ENCODE measurements around the gene PRSS21. TPM values are rescaled to one million over a fixed set of nuclear protein-coding genes. Genes with fewer than 3 reads are reported as not detected.

The PRSS21 gene
- total RNA-seq, 2 experiments from 2014 or later: 3.0 to 4.0 TPM

GRCh38 chr16:2775765-2776499 lies 41.1 kb upstream of the PRSS21 start:
- ChIA-PET CTCF (interaction anchor here (1.0 to 1.4 kb wide), 2 partner anchors 9 to 93 kb away, joined by 4 to 6 read pairs; no protein-coding TSS in a partner anchor), POLR2A (interaction anchor here (1.1 to 8.1 kb wide), 8 partner anchors 8 to 107 kb away, joined by 3 to 114 read pairs (median 7); partner anchors contain the start of genes FLYWCH2, KCTD5 and SRRM2)
- DNase-seq: no peak
- H3K27me3 Mint-ChIP-seq: no peaks in the 10 kb centered on the region
- H3K36me3 Mint-ChIP-seq (ENCODE audit: low read depth): peaks cover 35% of the 10 kb centered on the region
- no peaks in the 10 kb centered on the region for H3K9me3 Mint-ChIP-seq
- H3K27ac Mint-ChIP-seq: peak overlapping the region; percentile 87
- peak overlapping the region; percentile 88 for H3K4me3 Mint-ChIP-seq
- peaks cover 27% of the 10 kb centered on the region for H3K4me1 Mint-ChIP-seq

GRCh38 chr16:2776500-2777139 lies 40.4 kb upstream of the PRSS21 start:
- Mint-ChIP-seq H3K4me3 (peak overlapping the region; percentile 88), H3K4me1 (peaks cover 27% of the 10 kb centered on the region), H3K27ac (peak overlapping the region; percentile 87), H3K27me3 (no peaks in the 10 kb centered on the region), H3K9me3 (no peaks in the 10 kb centered on the region), H3K36me3 (ENCODE audit: low read depth) (peaks cover 28% of the 10 kb centered on the region)
- CTCF ChIA-PET: interaction anchor here (1.0 to 1.4 kb wide), 2 partner anchors 9 to 92 kb away, joined by 4 to 6 read pairs; no protein-coding TSS in a partner anchor
- POLR2A ChIA-PET: interaction anchor here (1.1 to 8.1 kb wide), 12 partner anchors 9 to 113 kb away, joined by 3 to 114 read pairs (median 6); partner anchors contain the start of genes FLYWCH2, KCTD5 and SRRM2
- DNase-seq: peak; percentile 54

GRCh38 chr16:2777231-2777902 lies 39.7 kb upstream of the PRSS21 start, which contains the start of gene ELOB:
Gene ELOB (minus strand): TSS chr16:2777280. CDS start chr16:2777239, 41 bp downstream.
- ChIA-PET CTCF (interaction anchor here (2.0 kb wide), 1 partner anchor 91 kb away, joined by 14 read pairs; no protein-coding TSS in a partner anchor), POLR2A (interaction anchor here (0.7 to 8.1 kb wide), 14 partner anchors 10 to 257 kb away, joined by 3 to 114 read pairs (median 4); partner anchors contain the start of genes AMDHD2, KCTD5, PKMYT1 and SRRM2)
- Mint-ChIP-seq H3K9me3 (no peaks in the 10 kb centered on the region), H3K4me3 (peak within 1 kb of the TSS; percentile 88), H3K36me3 (ENCODE audit: low read depth) (peaks cover 21% of the 10 kb centered on the region), H3K27ac (peak within 1 kb of the TSS; percentile 96), H3K4me1 (peaks cover 25% of the 10 kb centered on the region), H3K27me3 (no peaks in the 10 kb centered on the region)
- DNase-seq: peak; percentile 92

GRCh38 chr16:2777903-2778629 lies 39.0 kb upstream of the PRSS21 start:
- POLR2A ChIA-PET: interaction anchor here (0.7 to 8.1 kb wide), 18 partner anchors 10 to 1357 kb away, joined by 3 to 114 read pairs (median 4); partner anchors contain the start of genes AMDHD2, KCTD5, PKMYT1 and PRSS27
- Mint-ChIP-seq H3K36me3 (ENCODE audit: low read depth) (peaks cover 15% of the 10 kb centered on the region), H3K4me1 (peaks cover 25% of the 10 kb centered on the region), H3K4me3 (peak overlapping the region; percentile 88), H3K27ac (peak overlapping the region; percentile 96), H3K9me3 (no peaks in the 10 kb centered on the region), H3K27me3 (no peaks in the 10 kb centered on the region)
- peak; percentile 30 for DNase-seq
- CTCF ChIA-PET: interaction anchor here (0.8 to 2.0 kb wide), 3 partner anchors 90 to 139 kb away, joined by 3 to 14 read pairs (median 3); no protein-coding TSS in a partner anchor

GRCh38 chr16:2778630-2778958 lies 38.4 kb upstream of the PRSS21 start:
- ChIA-PET POLR2A (interaction anchor here (1.0 to 8.1 kb wide), 11 partner anchors 11 to 1357 kb away, joined by 3 to 114 read pairs (median 7); partner anchors contain the start of genes AMDHD2, KCTD5, PRSS27 and SRRM2), CTCF (interaction anchor here (0.8 to 2.0 kb wide), 3 partner anchors 90 to 139 kb away, joined by 3 to 14 read pairs (median 3); no protein-coding TSS in a partner anchor)
- Mint-ChIP-seq H3K27ac (peak overlapping the region; percentile 96), H3K4me1 (peaks cover 25% of the 10 kb centered on the region), H3K36me3 (ENCODE audit: low read depth) (peaks cover 13% of the 10 kb centered on the region), H3K4me3 (peak overlapping the region; percentile 88), H3K9me3 (no peaks in the 10 kb centered on the region), H3K27me3 (no peaks in the 10 kb centered on the region)
- DNase-seq: no peak

GRCh38 chr16:2779151-2779920 lies 37.7 kb upstream of the PRSS21 start:
- CTCF ChIA-PET: interaction anchor here (1.3 to 2.0 kb wide), 2 partner anchors 89 to 138 kb away, joined by 3 to 14 read pairs; no protein-coding TSS in a partner anchor
- peak overlapping the region; percentile 96 for H3K27ac Mint-ChIP-seq
- no peak for DNase-seq

GRCh38 chr16:2779978-2780898 lies 36.8 kb upstream of the PRSS21 start:
- Mint-ChIP-seq H3K27ac (no peak overlapping the region), H3K4me1 (peaks cover 28% of the 10 kb centered on the region), H3K27me3 (peaks cover 4% of the 10 kb centered on the region), H3K36me3 (ENCODE audit: low read depth) (peaks cover 8% of the 10 kb centered on the region), H3K9me3 (no peaks in the 10 kb centered on the region), H3K4me3 (peak overlapping the region; percentile 30)
- CTCF ChIA-PET: no interaction called here
- POLR2A ChIA-PET: interaction anchor here (0.9 to 3.2 kb wide), 2 partner anchors 29 to 88 kb away, joined by 3 to 24 read pairs; no protein-coding TSS in a partner anchor
- DNase-seq: no peak

More at GRCh38 chr16:2779151-2779920, 37.7 kb upstream of the PRSS21 start:
- Mint-ChIP-seq H3K27me3 (no peaks in the 10 kb centered on the region), H3K4me1 (peaks cover 25% of the 10 kb centered on the region), H3K36me3 (ENCODE audit: low read depth) (peaks cover 13% of the 10 kb centered on the region), H3K4me3 (peak overlapping the region; percentile 30), H3K9me3 (no peaks in the 10 kb centered on the region)
- POLR2A ChIA-PET: interaction anchor here (0.9 to 8.1 kb wide), 9 partner anchors 27 to 1358 kb away, joined by 3 to 114 read pairs (median 4); partner anchors contain the start of genes AMDHD2, PRSS27 and SRRM2

GRCh38 chr16:2782583-2783351 lies 34.3 kb upstream of the PRSS21 start:
- no peak for DNase-seq
- CTCF ChIA-PET: interaction anchor here (0.6 to 0.7 kb wide), 2 partner anchors 85 to 117 kb away, joined by 3 to 4 read pairs; no protein-coding TSS in a partner anchor
- H3K27ac Mint-ChIP-seq: no peak overlapping the region

GRCh38 chr16:2783581-2784357 lies 33.3 kb upstream of the PRSS21 start:
- H3K9me3 Mint-ChIP-seq: no peaks in the 10 kb centered on the region
- DNase-seq: no peak
- H3K4me3 Mint-ChIP-seq: no peak overlapping the region
- H3K27me3 Mint-ChIP-seq: peaks cover 17% of the 10 kb centered on the region
- peaks cover 7% of the 10 kb centered on the region for H3K4me1 Mint-ChIP-seq
- ChIA-PET POLR2A (interaction anchor here (1.1 kb wide), 1 partner anchor 30 kb away, joined by 5 read pairs; no protein-coding TSS in a partner anchor), CTCF (no interaction called here)
- H3K36me3 Mint-ChIP-seq (ENCODE audit: low read depth): no peaks in the 10 kb centered on the region
- no peak overlapping the region for H3K27ac Mint-ChIP-seq

More at GRCh38 chr16:2782583-2783351, 34.3 kb upstream of the PRSS21 start:
- Mint-ChIP-seq H3K4me3 (no peak overlapping the region), H3K9me3 (no peaks in the 10 kb centered on the region), H3K27me3 (peaks cover 13% of the 10 kb centered on the region), H3K4me1 (peaks cover 17% of the 10 kb centered on the region), H3K36me3 (ENCODE audit: low read depth) (peaks cover 5% of the 10 kb centered on the region)
- POLR2A ChIA-PET: no interaction called here

Measured in activated CD4-positive, alpha-beta memory T cell treated with anti-CD3 and anti-CD28 coated beads, Interleukin-2, amount 10 ng/mL, durations not matched to agents 7 days and 5 days (primary cell).